H9 (cell line): ENCODE data around the gene PTPN13. TPM values are rescaled to one million over a fixed set of nuclear protein-coding genes. Genes with fewer than 3 reads are reported as not detected.

Experiments used
- DNase-seq: peaks from one replicate; pipeline ENCODE4 v3.0.0-alpha.2; 2017
- H2AFZ ChIP-seq: one replicate; pipeline ENCODE4 v1.6.1; 2013; ENCODE audit warnings: mild to moderate bottlenecking, low read length, control low read depth, moderate library complexity
- H2AK5ac ChIP-seq: 2 replicates; pipeline ENCODE4 v1.6.1; 2013; ENCODE audit warnings: low read length, control low read depth, mixed read lengths; ENCODE audit not compliant: insufficient read length
- H2BK120ac ChIP-seq: one replicate; pipeline ENCODE4 v1.6.1; 2013; ENCODE audit warnings: low read depth, mild to moderate bottlenecking, low read length, control low read depth, inconsistent platforms; ENCODE audit not compliant: poor library complexity, severe bottlenecking
- H2BK12ac ChIP-seq: 2 replicates; pipeline ENCODE4 v1.6.1; 2013; ENCODE audit warnings: low read length, control low read depth, mixed read lengths, low read depth; ENCODE audit not compliant: insufficient read length
- H2BK15ac ChIP-seq: 2 replicates; pipeline ENCODE4 v1.6.1; 2013; ENCODE audit warnings: low read depth, low read length, control low read depth
- H2BK20ac ChIP-seq: one replicate; pipeline ENCODE4 v1.6.1; 2013; ENCODE audit warnings: low read depth, mild to moderate bottlenecking, low read length, control low read depth, inconsistent platforms; ENCODE audit not compliant: poor library complexity, severe bottlenecking
- H2BK5ac ChIP-seq: 2 replicates; pipeline ENCODE4 v1.6.1; 2013; ENCODE audit warnings: low read length, control low read depth, mixed read lengths; ENCODE audit not compliant: insufficient read length
- H3K14ac ChIP-seq: 2 replicates; pipeline ENCODE4 v1.6.1; 2013; ENCODE audit warnings: low read length, control low read depth; ENCODE audit not compliant: insufficient read depth
- H3K18ac ChIP-seq: 2 replicates; pipeline ENCODE4 v1.6.1; 2013; ENCODE audit warnings: low read depth, mild to moderate bottlenecking, mixed read lengths, low read length, control low read depth; ENCODE audit not compliant: insufficient read length
- H3K23ac ChIP-seq: 2 replicates; pipeline ENCODE4 v1.6.1; 2013; ENCODE audit warnings: low read length, control low read depth, mixed read lengths, low read depth; ENCODE audit not compliant: insufficient read length
- H3K23me2 ChIP-seq: 2 replicates; pipeline ENCODE4 v1.6.1; 2013; ENCODE audit warnings: low read depth, mild to moderate bottlenecking, mixed read lengths, low read length, control low read depth; ENCODE audit not compliant: insufficient read length, poor library complexity, severe bottlenecking
- H3K27ac ChIP-seq: 2 replicates; pipeline ENCODE4 v1.5.1; 2013; ENCODE audit warnings: low read length, control low read depth, mixed read lengths, low read depth; ENCODE audit not compliant: insufficient read length
- H3K27me3 ChIP-seq: 2 replicates; pipeline ENCODE4 v1.6.1; 2013; ENCODE audit warnings: low read length, control low read depth, inconsistent platforms; ENCODE audit not compliant: insufficient read depth
- H3K4ac ChIP-seq: 2 replicates; pipeline ENCODE4 v1.6.1; 2013; ENCODE audit warnings: low read depth, mild to moderate bottlenecking, control low read depth, inconsistent platforms, low read length, moderate library complexity
- H3K4me1 ChIP-seq: 2 replicates; pipeline ENCODE4 v1.6.1; 2013; ENCODE audit warnings: low read length, control low read depth, inconsistent platforms; ENCODE audit not compliant: insufficient read depth
- H3K4me2 ChIP-seq: 2 replicates; pipeline ENCODE4 v1.6.1; 2013; ENCODE audit warnings: low read length, control low read depth, mixed read lengths; ENCODE audit not compliant: insufficient read length, insufficient read depth
- H3K56ac ChIP-seq: 2 replicates; pipeline ENCODE4 v1.6.1; 2013; ENCODE audit warnings: low read depth, mild to moderate bottlenecking, mixed read lengths, low read length, control low read depth; ENCODE audit not compliant: insufficient read length
- H3K79me1 ChIP-seq: 2 replicates; pipeline ENCODE4 v1.6.1; 2013; ENCODE audit warnings: low read depth, mild to moderate bottlenecking, moderate library complexity, low read length, control low read depth, inconsistent platforms; ENCODE audit not compliant: insufficient read depth, poor library complexity, severe bottlenecking
- H3K79me2 ChIP-seq: 2 replicates; pipeline ENCODE4 v1.6.1; 2013; ENCODE audit warnings: low read length, control low read depth, inconsistent platforms; ENCODE audit not compliant: insufficient read depth
- H3K9ac ChIP-seq: 2 replicates; pipeline ENCODE4 v1.6.1; 2013; ENCODE audit warnings: low read length, control low read depth, mixed read lengths; ENCODE audit not compliant: insufficient read length; ENCODE audit errors: extremely low read depth
- H3K9me3 ChIP-seq: one replicate; pipeline ENCODE4 v1.6.1; 2013; ENCODE audit warnings: low read depth, low read length, inconsistent platforms; ENCODE audit not compliant: control insufficient read depth
- H3T11ph ChIP-seq: one replicate; pipeline ENCODE4 v1.6.1; 2013; ENCODE audit warnings: mild to moderate bottlenecking, low read length, control low read depth, inconsistent platforms
- H4K20me1 ChIP-seq: one replicate; pipeline ENCODE4 v1.6.1; 2013; ENCODE audit not compliant: control insufficient read depth, insufficient read length, insufficient read depth
- H4K5ac ChIP-seq: 2 replicates; pipeline ENCODE4 v1.6.1; 2013; ENCODE audit warnings: low read depth, mild to moderate bottlenecking, mixed read lengths, low read length, control low read depth; ENCODE audit not compliant: insufficient read length
- H4K8ac ChIP-seq: replicated peaks from 2 replicates; pipeline ENCODE4 v1.6.1; 2013; ENCODE audit warnings: low read length, control low read depth, mixed read lengths, low read depth; ENCODE audit not compliant: insufficient read length
- H4K91ac ChIP-seq: 2 replicates; pipeline ENCODE4 v1.6.1; 2013; ENCODE audit warnings: low read depth, mild to moderate bottlenecking, moderate library complexity, mixed read lengths, low read length, control low read depth; ENCODE audit not compliant: insufficient read length
- H3K27ac Mint-ChIP-seq, 3 experiments: 2 replicates in 2 of 3; 3 replicates in 1 of 3; pipeline ENCODE4 v1.8.0; 2020 to 2021; ENCODE audit warnings: mixed read lengths in 3 of 3, mild to moderate bottlenecking in 1 of 3, moderate library complexity in 1 of 3
- H3K27me3 Mint-ChIP-seq: 2 replicates; pipeline ENCODE4 v1.8.0; 2021; ENCODE audit warnings: low read depth, mild to moderate bottlenecking, moderate library complexity, mixed read lengths
- H3K36me3 Mint-ChIP-seq, 3 experiments: 2 replicates in 2 of 3; 3 replicates in 1 of 3; pipeline ENCODE4 v1.8.0; 2020 to 2021; ENCODE audit warnings: low read depth in 3 of 3, mixed read lengths in 3 of 3; ENCODE audit not compliant: insufficient read depth in 1 of 3
- H3K4me1 Mint-ChIP-seq, 2 experiments: 2 replicates each; pipeline ENCODE4 v1.8.0; 2020; ENCODE audit warnings: mixed read lengths in 2 of 2
- H3K4me3 Mint-ChIP-seq, 2 experiments: 2 replicates in 1 of 2; 3 replicates in 1 of 2; pipeline ENCODE4 v1.8.0; 2020 to 2021; ENCODE audit warnings: mild to moderate bottlenecking in 2 of 2, mixed read lengths in 2 of 2, moderate library complexity in 1 of 2
- H3K9me3 Mint-ChIP-seq, 2 experiments: 2 replicates in 1 of 2; 3 replicates in 1 of 2; pipeline ENCODE4 v1.8.0; 2020; ENCODE audit warnings: mild to moderate bottlenecking in 2 of 2, mixed read lengths in 2 of 2, moderate library complexity in 1 of 2
- CTCF ChIP-seq: fragments of 200-600 bp; sonication (generic); conservative IDR thresholded peaks from 3 replicates; pipeline ENCODE4 v1.8.0; 2021; ENCODE audit warnings: antibody characterized with exemption, mild to moderate bottlenecking
- WGBS: extraction: QIAGEN DNeasy Blood & Tissue Kit; methylation state at CpG from one replicate; pipeline ENCODE4 v1.1.7; 2013; ENCODE audit warnings: missing lambda C conversion rate, low lambda C conversion rate, mixed read lengths; ENCODE audit not compliant: insufficient read length; ENCODE audit errors: extremely low coverage; 5-methylcytosine and 5-hydroxymethylcytosine counted together
- total RNA-seq: library from RNA; stranded (reverse); gene quantifications from 2 replicates; pipeline ENCODE4 v1.2.1, GENCODE V29; 2021

PTPN13 gene
- total RNA-seq, 1 experiment from 2014 or later = 34.9 TPM

GRCh38 chr4:86547140-86547539, 47.0 kb upstream of the PTPN13 start:
- Histone ChIP-seq H3K79me1 (no peaks in the 10 kb centered on the region), H3K4me1 (no peaks in the 10 kb centered on the region), H3K27me3 (no peaks in the 10 kb centered on the region), H3K56ac (no peak overlapping the region), H3K9ac (no peak overlapping the region), H3K4ac (no peak overlapping the region), H3K79me2 (no peaks in the 10 kb centered on the region), H4K5ac (no peak overlapping the region), H2BK120ac (no peak overlapping the region), H2BK20ac (no peak overlapping the region), H2AK5ac (no peak overlapping the region), H2BK5ac (no peak overlapping the region), H3K23ac (no peak overlapping the region), H2AFZ (no peak overlapping the region), H3K18ac (no peak overlapping the region), H2BK15ac (no peak overlapping the region), H4K91ac (no peak overlapping the region), H3K9me3 (no peaks in the 10 kb centered on the region), H2BK12ac (no peak overlapping the region), H4K8ac (no peak overlapping the region), H3K4me2 (no peak overlapping the region), H3T11ph (no peak overlapping the region), H4K20me1 (no peaks in the 10 kb centered on the region), H3K23me2 (no peaks in the 10 kb centered on the region), H3K27ac (no peak overlapping the region), H3K14ac (no peak overlapping the region)
- no peak for TF ChIP-seq CTCF
- WGBS = no CpG with 5 or more reads among the region's 22 CpGs
- H3K4me3 Mint-ChIP-seq = no peak overlapping the region
- peaks cover 14 to 21% of the 10 kb centered on the region in 2 experiments for H3K4me1 Mint-ChIP-seq
- H3K27me3 Mint-ChIP-seq = no peaks in the 10 kb centered on the region; the same call in 1 of the 2 replicates
- H3K36me3 Mint-ChIP-seq = peaks cover 0 to 10% (median 0%) of the 10 kb centered on the region in 3 experiments; a peak in 3 of 7 replicates
- DNase-seq = no peak
- H3K9me3 Mint-ChIP-seq = peaks cover 0 to 2% of the 10 kb centered on the region in 2 experiments; a peak in 1 of 5 replicates
- H3K27ac Mint-ChIP-seq = no peak overlapping the region
